Fibroblast of lung (primary cell): ENCODE measurements around the gene ZNF605. TPM values are rescaled to one million over a fixed set of nuclear protein-coding genes. Genes with fewer than 3 reads are reported as not detected.
"Not testable (repeated sequence)": the region's sequence is repeated elsewhere in the genome, so short reads cannot be mapped to it uniquely, and the experiment has no call there.

Experiments
- DNase-seq, 2 donors: peaks; one replicate each; pipeline versions ENCODE4 v3.0.0 to v3.0.0-alpha.2; 2010; ENCODE audit warnings: low read depth in 2 of 2
- H2AFZ ChIP-seq: 2 replicates; pipeline ENCODE4 v1.5.1; 2012; ENCODE audit warnings: low read length, control low read depth, inconsistent platforms
- H3K27ac ChIP-seq: 2 replicates; pipeline ENCODE4 v1.5.1; 2011; ENCODE audit warnings: low read length, control low read depth; ENCODE audit not compliant: insufficient read depth
- H3K27me3 ChIP-seq: 2 replicates; pipeline ENCODE4 v1.5.1; 2011; ENCODE audit warnings: mild to moderate bottlenecking, low read length; ENCODE audit not compliant: control insufficient read depth, insufficient read depth
- H3K36me3 ChIP-seq: 2 replicates; pipeline ENCODE4 v1.5.1; 2011; ENCODE audit warnings: low read length; ENCODE audit not compliant: control insufficient read depth, insufficient read depth
- H3K4me1 ChIP-seq: 2 replicates; pipeline ENCODE4 v1.5.1; 2011; ENCODE audit warnings: low read length; ENCODE audit not compliant: control insufficient read depth, insufficient read depth; ENCODE audit errors: extremely low read depth
- H3K4me2 ChIP-seq: 2 replicates; pipeline ENCODE4 v1.5.1; 2011; ENCODE audit warnings: low read length, control low read depth; ENCODE audit not compliant: insufficient read depth; ENCODE audit errors: extremely low read depth
- H3K4me3 ChIP-seq, 4 experiments: fragments of 200-600 bp in 1 of 4; sonication (generic) in 1 of 4; replicated peaks in 1 of 4; 2 replicates each; pipeline ENCODE4 v1.5.1; 2011 to 2016; ENCODE audit warnings: low read length in 4 of 4, low read depth in 3 of 4, mild to moderate bottlenecking in 3 of 4, control low read depth in 2 of 4, inconsistent platforms in 1 of 4, mixed read lengths in 1 of 4; ENCODE audit not compliant: insufficient read depth in 1 of 4; ENCODE audit errors: control extremely low read depth in 1 of 4
- H3K79me2 ChIP-seq: 2 replicates; pipeline ENCODE4 v1.5.1; 2012; ENCODE audit warnings: mild to moderate bottlenecking, low read length, inconsistent platforms; ENCODE audit not compliant: control insufficient read depth, insufficient read depth
- H3K9ac ChIP-seq: 2 replicates; pipeline ENCODE4 v1.5.1; 2011; ENCODE audit warnings: mild to moderate bottlenecking, low read length, control low read depth; ENCODE audit not compliant: insufficient read depth
- H3K9me3 ChIP-seq: 2 replicates; pipeline ENCODE4 v1.5.1; 2012; ENCODE audit warnings: low read depth, low read length; ENCODE audit not compliant: control insufficient read depth, insufficient read depth
- H4K20me1 ChIP-seq: 2 replicates; pipeline ENCODE4 v1.5.1; 2011; ENCODE audit warnings: low read length; ENCODE audit not compliant: control insufficient read depth, insufficient read depth; ENCODE audit errors: extremely low read depth
- EZH2 ChIP-seq: IDR thresholded peaks from 2 replicates; pipeline ENCODE4 v1.5.1; 2012; ENCODE audit warnings: low read length, control low read depth, mild to moderate bottlenecking; ENCODE audit errors: missing control alignments
- polyA plus RNA-seq, 2 donors: library from polyadenylated mRNA; depleted of rRNA in 1 of 2; stranded (reverse) in 1 of 2; unstranded in 1 of 2; fragments of >200 nt; gene quantifications; 2 replicates each; pipeline ENCODE4 v1.2.1, GENCODE V29; 2011 to 2012; ENCODE audit warnings: missing spikeins in 1 of 2
- total RNA-seq: library from RNA; depleted of rRNA; stranded (reverse); fragments of >200 nt; gene quantifications from 2 replicates; pipeline ENCODE4 v1.2.1, GENCODE V29; 2014
- TF ChIP-seq, protein P1 (sequence below), 2 donors: IDR thresholded peaks in 1 of 2; conservative IDR thresholded peaks in 1 of 2; 1 replicate in 1 of 2; 2 replicates in 1 of 2; pipeline ENCODE4 v1.5.1; 2011 to 2012; ENCODE audit warnings: low read length in 2 of 2, control low read depth in 1 of 2, inconsistent platforms in 1 of 2, low read depth in 1 of 2, mild to moderate bottlenecking in 1 of 2

Gene ZNF605
- total and polyA plus RNA-seq, 2 donors (not counting 1 experiment from before 2014, with no cell fraction given): 9.7 to 15.2 TPM

DNA sequence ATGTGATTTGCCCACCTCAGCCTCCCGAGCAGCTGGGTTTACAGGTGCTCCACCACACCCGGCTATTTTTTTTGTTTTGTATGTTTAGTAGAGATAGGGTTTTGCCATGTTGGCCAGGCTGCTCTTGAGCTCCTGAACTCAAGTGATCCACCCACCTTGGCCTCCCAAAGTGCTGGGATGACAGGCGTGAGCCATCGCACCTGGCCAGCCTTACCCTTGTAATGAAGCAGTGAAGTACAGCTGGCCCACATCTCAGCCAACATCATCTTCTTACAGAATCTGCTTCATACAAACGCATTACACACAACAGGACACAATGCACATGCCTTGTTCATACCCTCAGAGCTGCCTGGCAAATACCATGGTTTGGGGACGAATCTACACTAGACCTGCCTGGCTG lies 37.4 kb downstream of the ZNF605 start:
- H3K27ac ChIP-seq: no peak overlapping the region
- H2AFZ ChIP-seq: no peak overlapping the region
- no peak overlapping the region for H3K9ac ChIP-seq
- H3K4me3 ChIP-seq: no peak overlapping the region
- H4K20me1 ChIP-seq: no peaks in the 10 kb centered on the region
- H3K36me3 ChIP-seq: no peaks in the 10 kb centered on the region
- H3K79me2 ChIP-seq: no peaks in the 10 kb centered on the region
- H3K27me3 ChIP-seq: no peaks in the 10 kb centered on the region
- TF ChIP-seq, protein P1, sequence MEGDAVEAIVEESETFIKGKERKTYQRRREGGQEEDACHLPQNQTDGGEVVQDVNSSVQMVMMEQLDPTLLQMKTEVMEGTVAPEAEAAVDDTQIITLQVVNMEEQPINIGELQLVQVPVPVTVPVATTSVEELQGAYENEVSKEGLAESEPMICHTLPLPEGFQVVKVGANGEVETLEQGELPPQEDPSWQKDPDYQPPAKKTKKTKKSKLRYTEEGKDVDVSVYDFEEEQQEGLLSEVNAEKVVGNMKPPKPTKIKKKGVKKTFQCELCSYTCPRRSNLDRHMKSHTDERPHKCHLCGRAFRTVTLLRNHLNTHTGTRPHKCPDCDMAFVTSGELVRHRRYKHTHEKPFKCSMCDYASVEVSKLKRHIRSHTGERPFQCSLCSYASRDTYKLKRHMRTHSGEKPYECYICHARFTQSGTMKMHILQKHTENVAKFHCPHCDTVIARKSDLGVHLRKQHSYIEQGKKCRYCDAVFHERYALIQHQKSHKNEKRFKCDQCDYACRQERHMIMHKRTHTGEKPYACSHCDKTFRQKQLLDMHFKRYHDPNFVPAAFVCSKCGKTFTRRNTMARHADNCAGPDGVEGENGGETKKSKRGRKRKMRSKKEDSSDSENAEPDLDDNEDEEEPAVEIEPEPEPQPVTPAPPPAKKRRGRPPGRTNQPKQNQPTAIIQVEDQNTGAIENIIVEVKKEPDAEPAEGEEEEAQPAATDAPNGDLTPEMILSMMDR (conservative IDR thresholded peaks at IDR 0.05 in 1 of 2, IDR thresholded peaks at IDR 0.05 in 1 of 2; ENCODE audit: low read depth in 1 of 2, low read length in 2 of 2): no peak
- no peak for TF ChIP-seq EZH2
- H3K4me1 ChIP-seq: no peaks in the 10 kb centered on the region
- H3K4me2 ChIP-seq: no peak overlapping the region
- peaks cover 3% of the 10 kb centered on the region for H3K9me3 ChIP-seq
- no peak for DNase-seq

DNA sequence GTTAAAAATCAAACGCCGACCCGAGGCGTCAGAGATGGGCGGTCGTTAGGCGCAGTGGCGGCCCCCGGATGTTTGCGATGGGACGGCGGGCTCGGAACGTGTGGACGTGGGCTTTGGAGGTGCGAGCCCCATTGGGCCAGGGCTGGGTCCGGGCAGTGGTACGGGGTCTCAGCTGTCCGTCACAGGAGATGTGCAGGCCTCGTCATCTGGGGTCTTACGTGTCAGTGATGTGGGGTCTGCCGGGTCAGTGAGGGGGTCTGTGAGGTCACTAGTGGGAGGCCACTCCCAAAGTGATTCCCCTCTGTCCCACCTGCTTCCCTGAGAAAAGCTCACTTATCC lies 47.1 kb downstream of the ZNF605 start:
- H3K9ac ChIP-seq: peak overlapping the region; percentile 73
- H3K27me3 ChIP-seq: no peaks in the 10 kb centered on the region
- no peaks in the 10 kb centered on the region for H3K36me3 ChIP-seq
- H3K4me2 ChIP-seq: peak overlapping the region; percentile 71
- no peaks in the 10 kb centered on the region for H3K4me1 ChIP-seq
- no peak for DNase-seq
- H3K27ac ChIP-seq: peak overlapping the region; percentile 69
- TF ChIP-seq, protein P1 (conservative IDR thresholded peaks at IDR 0.05 in 1 of 2, IDR thresholded peaks at IDR 0.05 in 1 of 2; ENCODE audit: low read depth in 1 of 2, low read length in 2 of 2): no peak
- no peak for TF ChIP-seq EZH2
- peak overlapping the region; percentile 41 to 77 (median 57) for H3K4me3 ChIP-seq
- peak overlapping the region; percentile 85 for H2AFZ ChIP-seq
- H4K20me1 ChIP-seq: no peaks in the 10 kb centered on the region
- no peaks in the 10 kb centered on the region for H3K79me2 ChIP-seq
- no peaks in the 10 kb centered on the region for H3K9me3 ChIP-seq

DNA sequence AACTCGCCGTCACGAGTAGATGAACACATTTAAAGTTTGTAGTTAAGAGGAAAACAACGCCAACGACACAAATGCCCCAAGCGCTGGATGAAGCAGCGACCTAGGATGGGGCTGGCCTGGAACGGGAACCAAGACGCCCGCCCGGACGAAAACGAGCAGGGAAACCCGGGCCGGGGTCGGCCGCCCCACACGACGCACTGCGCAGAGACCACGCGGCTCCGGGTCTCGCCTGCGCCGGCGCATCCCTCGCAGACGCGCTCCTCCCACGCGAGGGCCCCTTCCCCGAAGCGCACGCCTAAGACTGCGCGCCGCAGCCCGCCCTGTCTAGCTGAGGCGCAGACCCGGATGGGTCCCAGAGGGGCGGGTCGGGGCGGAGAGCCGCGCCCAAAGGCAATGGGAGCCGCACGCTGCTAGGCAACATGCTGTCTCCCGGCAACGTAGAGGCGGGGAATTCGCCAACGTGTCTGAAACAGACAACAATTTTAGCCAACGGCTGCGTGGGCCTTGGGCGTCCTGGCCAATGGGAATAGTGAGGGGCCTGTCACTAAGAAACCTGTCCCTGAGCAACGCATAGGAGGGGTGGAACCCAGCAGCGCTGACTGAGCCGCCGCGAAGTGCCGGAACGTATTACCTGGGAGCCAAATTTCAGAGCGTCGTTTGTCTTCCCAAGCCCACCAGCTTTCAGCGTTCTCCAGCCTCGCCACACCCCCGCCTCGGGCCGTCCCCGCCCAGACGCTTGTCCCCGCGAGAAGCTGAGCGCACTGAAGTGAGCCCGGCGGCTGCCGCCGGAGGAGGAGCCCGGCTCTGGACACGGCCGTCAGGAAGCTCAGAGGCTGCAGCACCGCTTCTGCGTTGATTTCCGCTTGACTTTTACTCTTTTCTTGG lies 47.7 kb downstream of the ZNF605 start:
- no peaks in the 10 kb centered on the region for H3K4me1 ChIP-seq
- H3K4me3 ChIP-seq: peak overlapping the region; percentile 41 to 77 (median 57)
- H4K20me1 ChIP-seq: no peaks in the 10 kb centered on the region
- peak; percentile 98 for DNase-seq
- no peaks in the 10 kb centered on the region for H3K79me2 ChIP-seq
- TF ChIP-seq, protein P1 (conservative IDR thresholded peaks at IDR 0.05 in 1 of 2, IDR thresholded peaks at IDR 0.05 in 1 of 2; ENCODE audit: low read depth in 1 of 2, low read length in 2 of 2): no peak
- TF ChIP-seq EZH2: no peak
- peak overlapping the region; percentile 69 for H3K27ac ChIP-seq
- peak overlapping the region; percentile 73 for H3K9ac ChIP-seq
- no peaks in the 10 kb centered on the region for H3K9me3 ChIP-seq
- H3K36me3 ChIP-seq: no peaks in the 10 kb centered on the region
- H3K27me3 ChIP-seq: no peaks in the 10 kb centered on the region
- H2AFZ ChIP-seq: peak overlapping the region; percentile 85
- peak overlapping the region; percentile 71 for H3K4me2 ChIP-seq

DNA sequence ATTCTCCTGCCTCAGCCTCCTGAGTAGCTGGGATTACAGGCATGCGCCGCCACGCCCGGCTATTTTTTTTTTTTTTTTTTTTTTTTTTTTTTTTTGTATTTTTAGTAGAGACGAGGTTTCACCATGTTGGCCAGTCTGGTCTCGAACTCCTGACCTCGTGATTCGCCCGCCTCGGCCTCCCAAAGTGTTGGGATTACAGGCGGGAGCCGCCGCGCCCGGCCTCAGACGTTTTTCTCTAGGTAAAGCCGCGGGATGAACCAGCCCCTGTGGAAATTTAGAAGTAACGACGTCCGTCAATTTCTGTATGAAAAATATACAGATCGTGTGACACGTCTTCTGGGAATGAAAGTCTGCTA lies 48.3 kb downstream of the ZNF605 start:
- Histone ChIP-seq H3K27ac (peak overlapping the region; percentile 69), H3K9ac (peak overlapping the region; percentile 65), H3K4me2 (peak overlapping the region; percentile 70), H2AFZ (peak overlapping the region; percentile 72), H3K4me3 (peak overlapping the region; percentile 10 to 77 (median 44))
- H4K20me1 ChIP-seq, DNase-seq, H3K4me1 ChIP-seq, H3K36me3 ChIP-seq, H3K79me2 ChIP-seq, H3K27me3 ChIP-seq, H3K9me3 ChIP-seq: not testable (repeated sequence)
